Trophoblast cell (in vitro differentiated cells and primary cell): ENCODE measurements around the gene STK10.

ENCODE experiments used
- DNase-seq, 2 donors: peaks; one replicate each; pipeline ENCODE4 v3.0.0-alpha.2; 2016
- H2AFZ ChIP-seq: 2 replicates; pipeline ENCODE4 v1.6.1; 2013; ENCODE audit warnings: low read length, moderate library complexity, mild to moderate bottlenecking; ENCODE audit not compliant: insufficient read depth, poor library complexity
- H2AK5ac ChIP-seq: 2 replicates; pipeline ENCODE4 v1.6.1; 2013; ENCODE audit warnings: mild to moderate bottlenecking, low read length
- H2BK120ac ChIP-seq: 2 replicates; pipeline ENCODE4 v1.6.1; 2013; ENCODE audit warnings: low read length, mild to moderate bottlenecking, moderate library complexity; ENCODE audit not compliant: insufficient read depth, poor library complexity
- H2BK12ac ChIP-seq: 2 replicates; pipeline ENCODE4 v1.6.1; 2013; ENCODE audit warnings: mild to moderate bottlenecking, low read length, moderate library complexity
- H2BK5ac ChIP-seq: 2 replicates; pipeline ENCODE4 v1.6.1; 2013; ENCODE audit warnings: low read length, low read depth, moderate library complexity, mild to moderate bottlenecking; ENCODE audit not compliant: poor library complexity
- H3K14ac ChIP-seq: 2 replicates; pipeline ENCODE4 v1.6.1; 2013; ENCODE audit warnings: mild to moderate bottlenecking, low read length
- H3K18ac ChIP-seq: 2 replicates; pipeline ENCODE4 v1.6.1; 2013; ENCODE audit warnings: mild to moderate bottlenecking, low read length
- H3K23ac ChIP-seq: 2 replicates; pipeline ENCODE4 v1.6.1; 2013; ENCODE audit warnings: low read length
- H3K27ac ChIP-seq: 2 replicates; pipeline ENCODE4 v1.5.1; 2013; ENCODE audit warnings: low read depth, mild to moderate bottlenecking, inconsistent platforms, low read length, moderate library complexity
- H3K27me3 ChIP-seq: 2 replicates; pipeline ENCODE4 v1.6.1; 2013; ENCODE audit warnings: inconsistent platforms, mild to moderate bottlenecking, low read length, moderate library complexity; ENCODE audit not compliant: insufficient read depth
- H3K36me3 ChIP-seq, 2 experiments: 1 replicate in 1 of 2; 2 replicates in 1 of 2; pipeline ENCODE4 v1.6.1; 2013; ENCODE audit warnings: low read length in 2 of 2, mild to moderate bottlenecking in 2 of 2, moderate library complexity in 1 of 2; ENCODE audit not compliant: insufficient read depth in 2 of 2, control insufficient read depth in 1 of 2
- H3K4ac ChIP-seq: 2 replicates; pipeline ENCODE4 v1.6.1; 2013; ENCODE audit warnings: low read depth, mild to moderate bottlenecking, low read length, moderate library complexity
- H3K4me1 ChIP-seq, 2 experiments: 1 replicate in 1 of 2; 2 replicates in 1 of 2; pipeline ENCODE4 v1.6.1; 2013; ENCODE audit warnings: low read length in 2 of 2, mild to moderate bottlenecking in 2 of 2, moderate library complexity in 1 of 2; ENCODE audit not compliant: insufficient read depth in 2 of 2, control insufficient read depth in 1 of 2
- H3K4me2 ChIP-seq: 2 replicates; pipeline ENCODE4 v1.6.1; 2013; ENCODE audit warnings: inconsistent platforms, mild to moderate bottlenecking, low read length, moderate library complexity
- H3K4me3 ChIP-seq: 2 replicates; pipeline ENCODE4 v1.5.1; 2013; ENCODE audit warnings: mild to moderate bottlenecking, low read depth, low read length, inconsistent platforms
- H3K79me1 ChIP-seq: one replicate; pipeline ENCODE4 v1.6.1; 2013; ENCODE audit warnings: low read length
- H3K79me2 ChIP-seq: 2 replicates; pipeline ENCODE4 v1.6.1; 2013; ENCODE audit warnings: low read length, mild to moderate bottlenecking; ENCODE audit not compliant: control insufficient read depth, insufficient read depth, poor library complexity
- H3K9ac ChIP-seq: 2 replicates; pipeline ENCODE4 v1.6.1; 2013; ENCODE audit warnings: mild to moderate bottlenecking, low read length
- H3K9me3 ChIP-seq: 2 replicates; pipeline ENCODE4 v1.6.1; 2013; ENCODE audit warnings: low read depth, mild to moderate bottlenecking, control low read depth, inconsistent platforms, low read length; ENCODE audit not compliant: insufficient read depth
- H4K12ac ChIP-seq: 2 replicates; pipeline ENCODE4 v1.6.1; 2013; ENCODE audit warnings: low read depth, mild to moderate bottlenecking, low read length, moderate library complexity
- H4K8ac ChIP-seq: 2 replicates; pipeline ENCODE4 v1.6.1; 2013; ENCODE audit warnings: low read depth, mild to moderate bottlenecking, low read length, moderate library complexity
- H4K91ac ChIP-seq: one replicate; pipeline ENCODE4 v1.6.1; 2013; ENCODE audit warnings: low read depth, mild to moderate bottlenecking, low read length, moderate library complexity
- WGBS: extraction: QIAGEN DNeasy Blood & Tissue Kit; methylation state at CpG from one replicate; pipeline ENCODE4 v1.1.7; 2013; ENCODE audit warnings: missing lambda C conversion rate; ENCODE audit not compliant: insufficient read length, insufficient coverage; ENCODE audit errors: extremely low coverage; 5-methylcytosine and 5-hydroxymethylcytosine counted together

Gene STK10

DNA sequence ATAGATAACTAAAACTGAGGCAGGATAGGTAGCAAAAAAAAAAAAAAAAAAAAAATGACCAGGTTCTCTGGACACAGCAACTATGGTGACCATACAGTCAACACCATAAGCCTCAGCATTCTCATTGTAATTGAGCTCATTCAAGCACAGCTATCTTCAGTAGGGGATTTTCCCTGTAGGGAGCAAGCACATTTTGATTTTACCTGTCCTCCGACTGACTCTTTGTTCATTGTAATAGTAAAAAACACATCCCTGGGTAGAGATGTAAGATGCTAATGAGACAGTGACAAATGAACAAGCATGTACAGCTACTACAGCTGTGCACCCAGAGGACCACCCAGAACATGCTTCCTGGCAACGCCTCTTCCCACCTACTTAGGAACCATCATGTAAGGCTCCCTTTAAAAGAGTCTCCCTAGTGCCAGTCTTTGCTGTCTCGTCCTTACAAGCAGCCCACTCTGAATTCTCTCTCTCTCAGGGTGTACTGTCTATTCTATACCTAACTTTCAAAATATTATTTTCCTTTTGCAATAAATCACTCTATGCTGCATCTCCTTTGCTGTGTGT lies 116.6 kb downstream of the STK10 start:
- WGBS: no CpG with 5 or more reads among the region's 3 CpGs

DNA sequence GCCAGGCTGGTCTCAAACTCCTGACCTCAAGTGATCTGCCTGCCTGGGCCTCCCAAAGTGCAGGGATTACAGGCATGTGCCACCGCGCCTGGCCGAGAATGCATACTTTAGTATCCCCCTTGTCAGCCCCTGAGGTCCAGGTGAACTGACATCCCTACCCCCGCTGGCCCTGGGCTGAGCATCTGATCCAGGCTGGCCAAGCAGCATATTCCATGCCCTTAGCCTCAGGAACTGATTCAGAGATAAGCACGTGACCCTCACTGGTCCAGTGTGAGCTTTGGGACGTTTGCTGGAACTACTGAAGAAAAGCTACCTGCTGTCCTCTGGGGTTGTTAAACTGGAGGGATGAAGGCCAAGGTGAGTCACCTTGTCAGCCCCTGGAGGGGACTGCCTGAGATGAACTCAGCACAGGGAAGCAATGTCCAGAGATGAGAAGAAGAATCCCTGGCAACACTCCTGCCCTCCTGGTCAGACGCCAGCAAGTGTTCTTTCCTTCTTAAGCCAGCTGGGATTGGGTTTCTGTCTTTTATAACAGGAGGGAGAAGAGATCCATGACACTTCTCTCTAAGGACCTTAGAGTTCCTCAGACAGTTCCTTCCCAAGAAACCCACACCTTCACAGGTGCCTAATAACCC lies 122.5 kb downstream of the STK10 start:
- WGBS: no CpG with 5 or more reads among the region's 7 CpGs
- Histone ChIP-seq H4K91ac (no peak overlapping the region), H3K4ac (no peak overlapping the region)

More for the DNA sequence above, 116.6 kb downstream of the STK10 start:
- H3K9ac ChIP-seq: no peak overlapping the region
- no peak overlapping the region for H2AFZ ChIP-seq
- H4K12ac ChIP-seq: no peak overlapping the region
- H3K23ac ChIP-seq: no peak overlapping the region
- no peaks in the 10 kb centered on the region for H3K9me3 ChIP-seq
- no peak overlapping the region for H3K18ac ChIP-seq
- peaks cover 0 to 3% of the 10 kb centered on the region in 2 experiments for H3K36me3 ChIP-seq
- no peak overlapping the region for H3K14ac ChIP-seq
- no peak overlapping the region for H4K8ac ChIP-seq
- no peak overlapping the region for H3K4ac ChIP-seq
- H2AK5ac ChIP-seq: no peak overlapping the region
- no peak for DNase-seq
- no peaks in the 10 kb centered on the region for H3K27me3 ChIP-seq
- no peak overlapping the region for H2BK5ac ChIP-seq
- no peak overlapping the region for H2BK120ac ChIP-seq
- peaks cover 5 to 6% of the 10 kb centered on the region in 2 experiments for H3K4me1 ChIP-seq
- H4K91ac ChIP-seq: no peak overlapping the region
- no peak overlapping the region for H3K27ac ChIP-seq
- no peak overlapping the region for H2BK12ac ChIP-seq
- no peaks in the 10 kb centered on the region for H3K79me2 ChIP-seq
- H3K79me1 ChIP-seq: peaks cover 5% of the 10 kb centered on the region
- no peak overlapping the region for H3K4me2 ChIP-seq
- H3K4me3 ChIP-seq: no peak overlapping the region

DNA sequence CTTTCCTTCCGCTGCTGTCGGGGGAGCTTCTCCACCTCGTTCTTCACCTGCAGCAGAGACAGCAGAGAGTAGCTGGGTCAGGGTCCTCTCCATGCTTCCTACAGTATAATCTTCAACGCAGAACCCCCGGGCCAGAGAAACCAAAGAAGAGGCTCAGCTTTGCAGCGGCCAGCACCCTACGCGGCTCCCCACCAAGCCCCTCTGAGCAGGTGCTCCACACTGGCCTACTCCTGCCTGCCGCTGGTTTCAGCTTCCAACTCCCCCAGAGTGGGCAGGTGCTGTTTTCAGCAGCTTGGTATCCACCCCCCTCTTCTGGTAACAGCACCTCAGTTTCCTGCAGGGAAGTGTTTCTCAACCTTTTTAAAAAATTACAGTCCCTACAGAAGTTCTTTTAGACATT lies 123.3 kb downstream of the STK10 start:
- H2AFZ ChIP-seq: no peak overlapping the region
- no peak overlapping the region for H4K12ac ChIP-seq
- H3K14ac ChIP-seq: no peak overlapping the region
- H3K27me3 ChIP-seq: no peaks in the 10 kb centered on the region
- H3K36me3 ChIP-seq: peaks cover 19 to 27% of the 10 kb centered on the region in 2 experiments
- H3K18ac ChIP-seq: no peak overlapping the region
- no peak overlapping the region for H4K91ac ChIP-seq
- H3K4me2 ChIP-seq: no peak overlapping the region
- H3K27ac ChIP-seq: no peak overlapping the region
- no peak overlapping the region for H3K4me3 ChIP-seq
- no CpG with 5 or more reads among the region's 9 CpGs for WGBS
- H2BK5ac ChIP-seq: no peak overlapping the region
- no peak overlapping the region for H2BK12ac ChIP-seq
- no peak overlapping the region for H3K4ac ChIP-seq
- H3K9ac ChIP-seq: no peak overlapping the region
- DNase-seq: no peak
- no peak overlapping the region for H2BK120ac ChIP-seq
- H3K4me1 ChIP-seq: peaks cover 8 to 10% of the 10 kb centered on the region in 2 experiments
- no peaks in the 10 kb centered on the region for H3K79me2 ChIP-seq
- H3K23ac ChIP-seq: no peak overlapping the region
- H3K79me1 ChIP-seq: no peaks in the 10 kb centered on the region
- H3K9me3 ChIP-seq: peaks cover 1% of the 10 kb centered on the region
- no peak overlapping the region for H4K8ac ChIP-seq
- no peak overlapping the region for H2AK5ac ChIP-seq

More for the DNA sequence above, 122.5 kb downstream of the STK10 start:
- H3K79me2 ChIP-seq: no peaks in the 10 kb centered on the region
- no peak overlapping the region for H2BK5ac ChIP-seq
- peaks cover 19 to 20% of the 10 kb centered on the region in 2 experiments for H3K36me3 ChIP-seq
- peak; percentile 67 to 81 for DNase-seq
- H3K14ac ChIP-seq: no peak overlapping the region
- no peak overlapping the region for H3K4me2 ChIP-seq
- H3K27me3 ChIP-seq: no peaks in the 10 kb centered on the region
- no peak overlapping the region for H3K18ac ChIP-seq
- no peaks in the 10 kb centered on the region for H3K79me1 ChIP-seq
- H2AFZ ChIP-seq: no peak overlapping the region
- no peak overlapping the region for H3K23ac ChIP-seq
- H3K9me3 ChIP-seq: peaks cover 1% of the 10 kb centered on the region
- H3K4me3 ChIP-seq: no peak overlapping the region
- no peak overlapping the region for H2BK120ac ChIP-seq
- no peak overlapping the region for H4K8ac ChIP-seq
- H3K4me1 ChIP-seq: peaks cover 8 to 10% of the 10 kb centered on the region in 2 experiments
- H3K9ac ChIP-seq: no peak overlapping the region
- H3K27ac ChIP-seq: no peak overlapping the region
- no peak overlapping the region for H2BK12ac ChIP-seq
- H2AK5ac ChIP-seq: no peak overlapping the region
- H4K12ac ChIP-seq: no peak overlapping the region

DNA sequence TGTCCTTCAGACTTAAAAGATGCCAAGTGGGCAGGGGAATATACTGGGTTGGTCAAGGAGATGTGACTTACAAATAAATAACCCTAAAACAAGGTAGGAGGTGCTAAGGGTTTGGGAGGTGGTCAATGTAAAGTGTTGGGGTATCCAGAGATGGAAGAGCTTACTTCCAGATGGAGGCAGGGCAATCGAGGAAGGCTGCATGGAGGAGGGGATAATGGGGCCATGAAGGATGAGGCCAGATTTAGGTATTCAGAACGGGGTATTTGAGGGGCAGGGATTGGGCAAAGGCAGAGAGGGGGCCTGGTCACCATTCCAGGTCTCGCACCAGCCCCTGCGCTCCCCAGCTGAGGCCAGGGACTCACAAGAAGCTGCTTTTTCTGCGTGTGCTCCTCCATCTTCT lies 123.7 kb downstream of the STK10 start:
- H2BK5ac ChIP-seq: no peak overlapping the region
- no peaks in the 10 kb centered on the region for H3K79me2 ChIP-seq
- no peak overlapping the region for H3K9ac ChIP-seq
- no peak overlapping the region for H3K4me2 ChIP-seq
- H2AK5ac ChIP-seq: no peak overlapping the region
- peaks cover 1% of the 10 kb centered on the region for H3K9me3 ChIP-seq
- H2BK12ac ChIP-seq: no peak overlapping the region
- WGBS: no CpG with 5 or more reads among the region's 5 CpGs
- no peaks in the 10 kb centered on the region for H3K27me3 ChIP-seq
- H4K8ac ChIP-seq: no peak overlapping the region
- no peak overlapping the region for H3K4me3 ChIP-seq
- no peak overlapping the region for H3K4ac ChIP-seq
- peaks cover 8 to 10% of the 10 kb centered on the region in 2 experiments for H3K4me1 ChIP-seq
- no peak overlapping the region for H3K14ac ChIP-seq
- no peak overlapping the region for H3K23ac ChIP-seq
- no peak for DNase-seq
- no peak overlapping the region for H3K27ac ChIP-seq
- H3K18ac ChIP-seq: no peak overlapping the region
- no peaks in the 10 kb centered on the region for H3K79me1 ChIP-seq
- H4K12ac ChIP-seq: no peak overlapping the region
- H4K91ac ChIP-seq: no peak overlapping the region
- H2BK120ac ChIP-seq: no peak overlapping the region
- H3K36me3 ChIP-seq: peaks cover 22 to 30% of the 10 kb centered on the region in 2 experiments
- no peak overlapping the region for H2AFZ ChIP-seq
